HG03066 (cell line): Measurements from ENCODE around the gene RIIAD1.
"Not testable (repeated sequence)": the region's sequence is repeated elsewhere in the genome, so short reads cannot be mapped to it uniquely, and the experiment has no call there.

Source experiments
- ATAC-seq: cut with Tn5 transposase; IDR thresholded peaks from one replicate; pipeline ENCODE4 v1.9.1; 2021; ENCODE audit warnings: low read depth; ENCODE audit not compliant: unreplicated experiment

RIIAD1 gene

DNA sequence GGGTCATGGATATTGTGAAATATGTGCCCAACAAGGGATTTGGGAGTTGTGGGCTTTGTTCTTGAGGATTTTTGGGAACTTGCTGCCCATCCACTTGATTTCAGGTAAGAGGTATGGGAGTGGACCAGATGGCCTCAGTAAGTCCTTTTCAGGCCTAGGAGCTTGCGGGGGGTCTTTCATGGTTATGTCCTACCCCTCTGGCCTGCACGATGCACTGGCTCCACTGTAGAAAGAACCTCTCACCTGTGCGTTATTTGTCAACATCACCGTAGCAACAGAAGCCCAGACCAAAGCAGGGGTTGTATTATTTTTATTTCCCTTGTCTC lies 8.6 kb downstream of the RIIAD1 start:
- no peak for ATAC-seq

DNA sequence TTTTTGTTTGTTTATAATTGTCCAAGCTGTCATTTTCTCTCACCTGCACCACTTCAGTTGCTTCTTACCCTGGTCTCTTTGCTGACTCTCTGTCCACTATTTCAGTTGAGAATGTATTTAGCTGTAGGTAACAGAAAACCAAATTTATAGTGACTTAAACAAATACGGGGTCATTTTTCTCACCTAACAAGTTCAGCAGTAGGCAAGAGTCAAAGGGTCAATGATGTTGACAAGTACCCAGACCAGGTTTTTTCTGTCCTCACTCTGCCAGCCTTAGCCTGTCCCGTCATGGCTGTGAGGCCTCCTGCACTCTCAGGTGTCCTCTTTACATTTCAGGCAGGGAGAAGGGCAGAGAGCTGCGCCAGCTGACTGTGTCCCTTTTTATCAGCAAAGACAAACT lies 11.8 kb downstream of the RIIAD1 start:
- ATAC-seq: no peak

DNA sequence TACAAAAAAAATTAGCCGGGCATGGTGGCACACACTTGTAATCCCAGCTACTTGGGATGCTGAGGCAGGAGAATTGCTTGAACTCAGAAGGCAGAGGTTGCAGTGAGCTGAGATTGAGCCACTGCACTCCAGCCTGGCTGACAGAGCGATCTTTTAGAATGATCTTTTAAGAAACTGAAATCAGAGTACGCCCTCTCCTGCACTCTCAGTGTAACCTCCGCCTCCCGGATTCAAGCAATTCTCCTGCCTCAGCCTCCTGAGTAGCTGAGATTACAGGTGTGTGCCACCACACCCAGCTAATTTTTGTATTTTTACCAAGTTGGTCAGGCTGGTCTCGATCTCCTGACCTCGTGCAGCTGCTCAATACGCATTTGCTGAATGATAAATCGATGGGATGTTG lies 12.7 kb downstream of the RIIAD1 start:
- not testable (repeated sequence) for ATAC-seq

- no peak for ATAC-seq
Measured at GRCh38 chr1:151737026-151737425, 15.7 kb downstream of the RIIAD1 start.

- ATAC-seq: no peak
Measured at GRCh38 chr1:151737479-151737878, 16.2 kb downstream of the RIIAD1 start.

- ATAC-seq: no peak
Measured at GRCh38 chr1:151739590-151740355, 18.5 kb downstream of the RIIAD1 start.

DNA sequence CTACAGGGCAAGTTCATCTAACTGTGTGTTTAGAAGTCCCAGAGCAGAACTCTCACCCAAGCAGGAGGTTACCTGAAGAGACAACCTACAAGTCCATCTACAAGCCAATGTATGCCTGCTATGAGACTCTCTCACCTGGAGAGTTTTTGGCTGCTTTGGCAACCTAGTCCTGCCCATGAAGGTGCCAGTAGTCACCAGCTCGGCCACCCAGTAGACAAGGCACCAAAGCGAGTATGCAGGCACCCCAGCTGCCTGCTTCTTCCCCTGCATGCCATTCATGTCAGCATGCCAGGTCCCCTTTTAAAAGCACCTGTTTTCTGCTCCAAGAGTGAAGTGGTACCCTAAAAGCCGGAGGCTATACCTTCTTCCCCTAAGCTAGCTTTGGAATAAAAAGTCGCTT lies 20.2 kb downstream of the RIIAD1 start:
- ATAC-seq: no peak

GRCh38 chr1:151756291-151756690 lies 35.0 kb downstream of the RIIAD1 start:
- no peak for ATAC-seq

DNA sequence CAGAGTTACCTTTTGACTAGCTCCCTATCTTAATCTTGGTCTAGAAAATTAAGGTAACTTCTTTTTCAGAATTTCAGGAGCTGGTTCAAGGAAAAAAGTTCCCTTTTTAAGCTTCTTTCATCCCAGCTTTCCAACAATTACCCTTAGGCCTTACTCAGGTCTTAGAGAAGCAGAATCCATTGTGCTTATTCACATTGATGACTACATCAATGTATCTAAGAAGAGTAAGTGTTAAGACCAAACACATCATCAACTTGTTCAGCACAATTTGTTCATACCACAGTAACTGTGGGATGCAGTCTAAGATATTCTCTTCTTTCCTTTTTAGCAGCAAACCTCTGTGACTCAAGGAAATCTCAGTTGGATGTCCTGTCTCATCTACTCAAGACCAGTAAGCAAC lies 37.9 kb downstream of the RIIAD1 start:
- no peak for ATAC-seq

DNA sequence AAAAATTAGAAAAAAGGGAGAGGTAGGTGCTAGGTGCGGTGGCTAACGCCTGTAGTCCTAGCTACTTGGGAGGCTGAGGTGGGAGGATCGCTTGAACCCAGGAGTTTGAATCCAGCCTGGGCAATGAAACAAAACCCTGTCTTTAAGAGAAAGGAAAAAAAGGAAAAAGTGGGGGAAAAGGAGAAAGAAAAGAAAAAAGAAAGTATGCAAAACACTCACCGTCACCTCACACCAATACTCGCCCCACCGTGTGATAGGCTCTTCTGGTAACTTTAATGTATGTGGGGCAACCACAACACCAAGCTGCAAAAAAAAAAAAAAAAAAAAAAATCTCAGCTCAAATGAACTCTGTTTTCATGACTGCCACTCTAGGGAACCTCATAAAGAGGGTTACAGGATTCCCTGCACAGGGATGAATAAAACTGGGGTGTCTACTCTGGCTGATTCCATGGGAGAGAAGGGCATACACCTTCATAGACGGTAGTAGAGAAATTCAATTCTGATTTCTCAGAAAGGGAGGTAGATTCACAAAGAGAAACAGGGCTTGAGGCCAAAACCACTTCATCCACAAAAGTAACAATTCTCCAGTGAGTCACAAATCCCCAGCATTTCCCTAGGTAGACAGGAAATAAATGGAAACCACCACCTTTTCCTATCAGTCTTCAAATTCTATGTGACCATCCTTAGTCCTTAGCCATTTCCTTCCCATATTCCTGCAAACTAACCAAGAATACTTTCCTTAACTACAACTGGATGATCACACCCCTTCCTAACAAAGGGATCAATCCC lies 39.5 kb downstream of the RIIAD1 start:
- ATAC-seq: no peak

DNA sequence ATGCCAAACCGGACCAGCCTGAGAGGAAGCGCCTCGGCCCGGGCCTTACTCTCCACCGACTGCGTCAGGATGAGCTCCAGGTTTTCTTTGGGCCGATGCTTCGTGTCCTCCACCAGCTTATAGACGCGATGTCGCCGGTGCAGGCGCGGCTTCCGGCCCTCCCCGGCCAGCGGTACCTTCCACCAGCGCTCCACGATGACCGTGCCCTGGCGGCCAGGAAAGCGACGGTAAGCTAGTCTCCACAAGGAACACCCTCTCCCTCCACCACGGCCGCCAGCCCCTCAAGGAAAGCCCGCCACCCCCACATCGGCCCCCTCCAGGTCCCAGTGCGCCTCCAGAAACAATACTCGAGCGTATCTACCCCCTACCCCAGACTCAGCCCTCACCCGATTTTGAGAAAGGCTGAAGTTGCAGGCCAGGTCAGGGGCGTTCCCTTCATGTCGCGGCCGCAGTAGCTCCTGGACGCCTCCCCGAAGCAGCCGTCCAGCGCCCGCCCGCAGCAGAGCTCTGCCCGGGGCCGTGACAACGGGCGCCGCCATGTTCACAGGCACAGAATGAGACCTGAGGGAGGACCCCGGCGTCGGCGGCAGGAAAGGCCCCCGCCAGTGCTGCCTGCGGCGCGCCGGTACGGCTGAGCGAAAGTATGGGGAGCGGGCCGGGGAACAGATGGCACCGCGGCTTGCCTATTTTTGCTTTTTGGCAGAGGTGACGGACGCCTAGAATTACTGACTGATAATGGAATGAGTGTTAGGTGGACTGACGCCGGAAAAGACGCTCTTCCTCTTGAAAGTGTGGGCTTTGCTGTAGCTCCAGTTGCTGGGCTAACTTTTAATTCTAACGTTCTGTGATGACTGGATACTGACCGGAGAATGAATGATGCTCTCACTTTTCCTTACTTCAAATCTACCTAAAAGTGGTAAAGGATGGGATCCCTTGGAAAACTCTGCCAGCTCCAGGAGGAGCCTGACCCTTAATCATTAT lies 41.9 kb downstream of the RIIAD1 start, which contains the start of gene MRPL9:
Gene MRPL9, minus strand, starts transcription at position 556 of the 981 bp plus-strand sequence. Its CDS starts 17 bp downstream, at position 539.
- peak; percentile 77 for ATAC-seq

DNA sequence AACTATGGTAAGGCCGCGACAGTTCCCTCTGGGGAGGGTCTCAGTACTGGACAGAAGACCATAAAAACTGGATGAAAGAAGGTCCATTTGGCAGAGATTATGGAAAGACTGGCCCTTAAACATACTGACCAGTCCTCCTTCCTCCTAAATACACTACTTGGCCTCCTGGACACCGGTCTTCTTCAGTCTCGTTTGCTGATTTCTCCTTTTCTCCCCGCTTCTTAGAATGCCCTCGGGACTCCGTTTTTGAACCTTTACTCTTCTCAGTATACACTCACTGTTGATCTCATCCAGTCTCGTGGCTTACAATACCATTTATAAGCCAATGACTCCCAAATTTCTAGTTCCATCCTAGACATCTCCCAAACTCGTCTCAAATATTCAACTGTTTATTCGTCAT lies 42.7 kb downstream of the RIIAD1 start:
- no peak for ATAC-seq

- not testable (repeated sequence) for ATAC-seq
Measured at GRCh38 chr1:151768351-151769066, 47.2 kb downstream of the RIIAD1 start.

DNA sequence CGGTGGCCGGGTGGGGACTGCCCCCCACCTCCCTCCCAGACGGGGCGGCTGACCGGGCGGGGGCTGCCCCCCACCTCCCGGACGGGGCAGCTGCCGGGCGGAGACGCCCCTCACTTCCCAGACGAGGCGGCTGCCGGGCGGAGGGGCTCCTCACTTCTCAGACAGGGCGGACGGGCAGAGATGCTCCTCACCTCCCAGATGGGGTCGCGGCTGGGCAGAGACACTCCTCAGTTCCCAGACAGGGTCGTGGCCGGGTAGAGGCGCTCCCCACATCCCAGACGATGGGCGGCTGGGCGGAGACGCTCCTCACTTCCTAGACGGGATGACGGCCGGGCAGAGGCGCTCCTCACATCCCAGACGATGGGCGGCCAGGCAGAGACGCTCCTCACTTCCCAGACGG lies 47.9 kb downstream of the RIIAD1 start:
- not testable (repeated sequence) for ATAC-seq

DNA sequence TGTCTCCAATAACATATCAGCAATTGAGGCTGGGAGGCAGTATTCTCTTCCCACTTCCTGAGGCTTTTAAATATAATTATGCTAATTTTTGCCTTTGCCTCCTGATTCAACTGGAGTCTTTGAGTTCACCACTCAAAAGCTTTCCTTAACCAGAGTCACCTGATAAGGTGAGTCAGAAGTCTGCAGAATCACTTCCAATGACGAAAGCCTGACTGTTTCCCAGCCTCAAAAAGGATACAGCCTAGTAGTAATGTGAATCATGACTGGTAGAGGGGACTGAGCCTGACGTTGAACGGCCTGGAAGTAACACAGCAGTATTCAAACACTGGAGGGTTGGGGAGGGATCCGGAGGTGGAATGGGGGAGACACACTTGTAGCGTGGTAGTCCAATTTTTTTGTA lies 52.4 kb downstream of the RIIAD1 start:
- ATAC-seq: no peak

- no peak for ATAC-seq
Measured at GRCh38 chr1:151774256-151774922, 53.1 kb downstream of the RIIAD1 start.

- ATAC-seq: no peak
Measured at GRCh38 chr1:151775894-151776664, 54.8 kb downstream of the RIIAD1 start.

- ATAC-seq: no peak
Measured at GRCh38 chr1:151776665-151777062, 55.3 kb downstream of the RIIAD1 start.

GRCh38 chr1:151777317-151777716 lies 56.0 kb downstream of the RIIAD1 start:
- ATAC-seq: no peak
